Astrocyte (in vitro differentiated cells and primary cell): ENCODE data around the gene HAL. TPM values are rescaled to one million over a fixed set of nuclear protein-coding genes. Genes with fewer than 3 reads are reported as not detected.

Source experiments
- DNase-seq: peaks from one replicate; pipeline ENCODE4 v3.0.0-alpha.2; 2010; ENCODE audit warnings: low read depth
- FAIRE-seq: peaks from 2 replicates; lab custom pipeline; 2011; peaks lifted over from hg19 to GRCh38; lab: Jason Lieb, UNC
- H2AFZ ChIP-seq: 2 replicates; pipeline ENCODE4 v1.6.0; 2012; ENCODE audit warnings: low read depth, low read length, inconsistent platforms
- H3K27ac ChIP-seq: 2 replicates; pipeline ENCODE4 v1.5.1; 2011; ENCODE audit warnings: low read depth, low read length, inconsistent platforms
- H3K27me3 ChIP-seq: 2 replicates; pipeline ENCODE4 v1.6.0; 2011; ENCODE audit warnings: low read length, inconsistent platforms; ENCODE audit not compliant: insufficient read depth
- H3K36me3 ChIP-seq: 2 replicates; pipeline ENCODE4 v1.5.1; 2011; ENCODE audit warnings: low read length, inconsistent platforms; ENCODE audit not compliant: insufficient read depth
- H3K4me1 ChIP-seq: 2 replicates; pipeline ENCODE4 v1.5.1; 2011; ENCODE audit warnings: low read length, inconsistent platforms; ENCODE audit not compliant: insufficient read depth
- H3K4me2 ChIP-seq: 2 replicates; pipeline ENCODE4 v1.6.0; 2012; ENCODE audit warnings: low read length, inconsistent platforms
- H3K4me3 ChIP-seq: 2 replicates; pipeline ENCODE4 v1.5.1; 2011; ENCODE audit warnings: low read depth, mild to moderate bottlenecking, low read length, inconsistent platforms; ENCODE audit not compliant: insufficient read depth
- H3K79me2 ChIP-seq: 2 replicates; pipeline ENCODE4 v1.6.0; 2012; ENCODE audit warnings: mild to moderate bottlenecking, low read length, inconsistent platforms; ENCODE audit not compliant: insufficient read depth
- H3K9ac ChIP-seq: 2 replicates; pipeline ENCODE4 v1.6.0; 2012; ENCODE audit warnings: mild to moderate bottlenecking, low read length, inconsistent platforms
- H3K9me3 ChIP-seq: 2 replicates; pipeline ENCODE4 v1.5.1; 2012; ENCODE audit warnings: low read depth, mild to moderate bottlenecking, low read length, inconsistent platforms; ENCODE audit not compliant: insufficient read depth
- H4K20me1 ChIP-seq: 2 replicates; pipeline ENCODE4 v1.6.0; 2012; ENCODE audit warnings: low read length, inconsistent platforms; ENCODE audit not compliant: insufficient read depth
- H3K27ac Mint-ChIP-seq: one replicate; pipeline ENCODE4 v1.8.0; 2021; ENCODE audit warnings: mild to moderate bottlenecking, mixed read lengths; ENCODE audit not compliant: unreplicated experiment
- H3K27me3 Mint-ChIP-seq: one replicate; pipeline ENCODE4 v1.8.0; 2021; ENCODE audit warnings: low read depth, mixed read lengths; ENCODE audit not compliant: unreplicated experiment
- H3K36me3 Mint-ChIP-seq: one replicate; pipeline ENCODE4 v1.8.0; 2021; ENCODE audit warnings: low read depth, mixed read lengths; ENCODE audit not compliant: unreplicated experiment
- H3K4me1 Mint-ChIP-seq: one replicate; pipeline ENCODE4 v1.8.0; 2021; ENCODE audit warnings: low read depth, mixed read lengths; ENCODE audit not compliant: unreplicated experiment
- H3K4me3 Mint-ChIP-seq: one replicate; pipeline ENCODE4 v1.8.0; 2021; ENCODE audit warnings: mild to moderate bottlenecking, moderate library complexity, mixed read lengths; ENCODE audit not compliant: unreplicated experiment
- H3K9me3 Mint-ChIP-seq: one replicate; pipeline ENCODE4 v1.8.0; 2021; ENCODE audit warnings: mild to moderate bottlenecking, mixed read lengths; ENCODE audit not compliant: unreplicated experiment
- EZH2 ChIP-seq: IDR thresholded peaks from 2 replicates; pipeline ENCODE4 v1.6.1; 2012; ENCODE audit warnings: mild to moderate bottlenecking, low read length, inconsistent platforms; ENCODE audit not compliant: insufficient read depth
- total RNA-seq: library from RNA; stranded (reverse); gene quantifications from 2 replicates; pipeline ENCODE4 v1.2.1, GENCODE V29; 2021
- TF ChIP-seq, protein P1 (sequence below): IDR thresholded peaks from 2 replicates; pipeline ENCODE4 v1.5.1; 2011; ENCODE audit warnings: low read depth, mild to moderate bottlenecking, inconsistent platforms, low read length, moderate library complexity; ENCODE audit not compliant: insufficient read depth

HAL gene
- total RNA-seq, 1 donor from 2014 or later = 0.20 TPM

- H3K9me3 Mint-ChIP-seq = no peaks in the 10 kb centered on the region
- no peak for FAIRE-seq
- no peaks in the 10 kb centered on the region for H3K79me2 ChIP-seq
These were observed 1.9 kb upstream of the HAL start for GRCh38 chr12:95997911-95998510.

GRCh38 chr12:95997276-95997675 is 1.1 kb upstream of the HAL start:
- Histone ChIP-seq H2AFZ (no peak overlapping the region), H3K9ac (no peak overlapping the region), H4K20me1 (no peaks in the 10 kb centered on the region), H3K9me3 (no peaks in the 10 kb centered on the region), H3K36me3 (no peaks in the 10 kb centered on the region), H3K79me2 (no peaks in the 10 kb centered on the region), H3K4me3 (no peak overlapping the region), H3K4me2 (no peak overlapping the region), H3K27ac (no peak overlapping the region), H3K27me3 (no peaks in the 10 kb centered on the region), H3K4me1 (no peaks in the 10 kb centered on the region)
- Mint-ChIP-seq H3K4me3 (no peak overlapping the region), H3K9me3 (no peaks in the 10 kb centered on the region), H3K4me1 (peaks cover 14% of the 10 kb centered on the region), H3K36me3 (peaks cover 3% of the 10 kb centered on the region), H3K27me3 (peaks cover 3% of the 10 kb centered on the region), H3K27ac (no peak overlapping the region)
- no peak for FAIRE-seq
- no peak for TF ChIP-seq EZH2
- TF ChIP-seq, protein P1, sequence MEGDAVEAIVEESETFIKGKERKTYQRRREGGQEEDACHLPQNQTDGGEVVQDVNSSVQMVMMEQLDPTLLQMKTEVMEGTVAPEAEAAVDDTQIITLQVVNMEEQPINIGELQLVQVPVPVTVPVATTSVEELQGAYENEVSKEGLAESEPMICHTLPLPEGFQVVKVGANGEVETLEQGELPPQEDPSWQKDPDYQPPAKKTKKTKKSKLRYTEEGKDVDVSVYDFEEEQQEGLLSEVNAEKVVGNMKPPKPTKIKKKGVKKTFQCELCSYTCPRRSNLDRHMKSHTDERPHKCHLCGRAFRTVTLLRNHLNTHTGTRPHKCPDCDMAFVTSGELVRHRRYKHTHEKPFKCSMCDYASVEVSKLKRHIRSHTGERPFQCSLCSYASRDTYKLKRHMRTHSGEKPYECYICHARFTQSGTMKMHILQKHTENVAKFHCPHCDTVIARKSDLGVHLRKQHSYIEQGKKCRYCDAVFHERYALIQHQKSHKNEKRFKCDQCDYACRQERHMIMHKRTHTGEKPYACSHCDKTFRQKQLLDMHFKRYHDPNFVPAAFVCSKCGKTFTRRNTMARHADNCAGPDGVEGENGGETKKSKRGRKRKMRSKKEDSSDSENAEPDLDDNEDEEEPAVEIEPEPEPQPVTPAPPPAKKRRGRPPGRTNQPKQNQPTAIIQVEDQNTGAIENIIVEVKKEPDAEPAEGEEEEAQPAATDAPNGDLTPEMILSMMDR = no peak
- DNase-seq = no peak

More at GRCh38 chr12:95997911-95998510, 1.9 kb upstream of the HAL start:
- TF ChIP-seq, protein P1 = no peak
- TF ChIP-seq EZH2 = no peak
- Histone ChIP-seq H3K27ac (no peak overlapping the region), H3K4me3 (no peak overlapping the region), H2AFZ (no peak overlapping the region), H3K9me3 (no peaks in the 10 kb centered on the region), H3K4me2 (no peak overlapping the region), H4K20me1 (no peaks in the 10 kb centered on the region), H3K9ac (no peak overlapping the region), H3K36me3 (no peaks in the 10 kb centered on the region), H3K27me3 (no peaks in the 10 kb centered on the region), H3K4me1 (no peaks in the 10 kb centered on the region)
- H3K4me1 Mint-ChIP-seq = peaks cover 14% of the 10 kb centered on the region
- H3K36me3 Mint-ChIP-seq = peaks cover 3% of the 10 kb centered on the region
- H3K4me3 Mint-ChIP-seq = no peak overlapping the region
- DNase-seq = no peak
- H3K27ac Mint-ChIP-seq = peak overlapping the region; percentile 30
- H3K27me3 Mint-ChIP-seq = peaks cover under 1% of the 10 kb centered on the region

GRCh38 chr12:95995238-95996031 is 709 bp downstream of the HAL start:
- H3K27me3 Mint-ChIP-seq = peaks cover 6% of the 10 kb centered on the region
- no peak for FAIRE-seq
- H2AFZ ChIP-seq = no peak overlapping the region

More at GRCh38 chr12:95995238-95996031, 709 bp downstream of the HAL start:
- Mint-ChIP-seq H3K4me3 (no peak overlapping the region), H3K9me3 (no peaks in the 10 kb centered on the region), H3K27ac (no peak overlapping the region), H3K4me1 (peaks cover 14% of the 10 kb centered on the region), H3K36me3 (peaks cover 3% of the 10 kb centered on the region)
- Histone ChIP-seq H3K9me3 (no peaks in the 10 kb centered on the region), H3K9ac (no peak overlapping the region), H4K20me1 (no peaks in the 10 kb centered on the region), H3K27ac (no peak overlapping the region), H3K4me1 (no peaks in the 10 kb centered on the region), H3K4me3 (no peak overlapping the region), H3K36me3 (no peaks in the 10 kb centered on the region), H3K27me3 (no peaks in the 10 kb centered on the region), H3K79me2 (no peaks in the 10 kb centered on the region), H3K4me2 (no peak overlapping the region)
- no peak for DNase-seq
- TF ChIP-seq EZH2 = no peak
- TF ChIP-seq, protein P1 = no peak
